Memory B cell (primary cell): Measurements from ENCODE around the gene DCTN5.
"Not testable (repeated sequence)": the region's sequence is repeated elsewhere in the genome, so short reads cannot be mapped to it uniquely, and the experiment has no call there.

Source experiments
- ATAC-seq: fragments of 150-1000 bp; cut with Tn5 transposase; 2 replicates; pipeline ENCODE4 v1.10.0; 2021; ENCODE audit warnings: low read depth, mild to moderate bottlenecking, moderate library complexity
- DNase-seq, 2 donors: peaks; one replicate each; pipeline ENCODE4 v3.0.0; 2022; ENCODE audit warnings: low spot score in 2 of 2
- H3K27ac Mint-ChIP-seq: one replicate; pipeline ENCODE4 v1.8.0; 2022; ENCODE audit warnings: mild to moderate bottlenecking, moderate library complexity, mixed read lengths
- H3K27me3 Mint-ChIP-seq: one replicate; pipeline ENCODE4 v1.8.0; 2022; ENCODE audit warnings: mixed read lengths
- H3K36me3 Mint-ChIP-seq: one replicate; pipeline ENCODE4 v1.8.0; 2022; ENCODE audit warnings: mild to moderate bottlenecking, mixed read lengths
- H3K4me1 Mint-ChIP-seq: one replicate; pipeline ENCODE4 v1.8.0; 2022; ENCODE audit warnings: mixed read lengths
- H3K4me3 Mint-ChIP-seq: one replicate; pipeline ENCODE4 v1.8.0; 2022; ENCODE audit warnings: mild to moderate bottlenecking, moderate library complexity, mixed read lengths
- H3K9me3 Mint-ChIP-seq: one replicate; pipeline ENCODE4 v1.8.0; 2022; ENCODE audit warnings: mixed read lengths

Gene DCTN5

GRCh38 chr16:23710504-23710903 lies 69.2 kb downstream of the DCTN5 start:
- Mint-ChIP-seq H3K4me1 (no peaks in the 10 kb centered on the region), H3K27ac (no peak overlapping the region), H3K4me3 (no peak overlapping the region), H3K36me3 (peaks cover 3% of the 10 kb centered on the region), H3K27me3 (peaks cover 23% of the 10 kb centered on the region), H3K9me3 (peaks cover 8% of the 10 kb centered on the region)
- DNase-seq (no peak), ATAC-seq (no peak)

GRCh38 chr16:23711785-23712184 lies 70.5 kb downstream of the DCTN5 start:
- DNase-seq (no peak), ATAC-seq (no peak)
- H3K4me3 Mint-ChIP-seq: no peak overlapping the region
- H3K27me3 Mint-ChIP-seq: peaks cover 22% of the 10 kb centered on the region
- peaks cover 3% of the 10 kb centered on the region for H3K36me3 Mint-ChIP-seq
- no peak overlapping the region for H3K27ac Mint-ChIP-seq
- H3K4me1 Mint-ChIP-seq: no peaks in the 10 kb centered on the region
- peaks cover 8% of the 10 kb centered on the region for H3K9me3 Mint-ChIP-seq

GRCh38 chr16:23712976-23713375 lies 71.7 kb downstream of the DCTN5 start, which contains the start of gene ERN2:
Gene ERN2, minus strand, starts transcription at chr16:23713222. Its CDS starts 35 bp downstream, at chr16:23713187.
- H3K27ac Mint-ChIP-seq: no peak within 1 kb of the TSS
- H3K36me3 Mint-ChIP-seq: peaks cover 3% of the 10 kb centered on the region
- ATAC-seq (no peak), DNase-seq (no peak)
- peaks cover 26% of the 10 kb centered on the region for H3K27me3 Mint-ChIP-seq
- peaks cover 8% of the 10 kb centered on the region for H3K9me3 Mint-ChIP-seq
- H3K4me1 Mint-ChIP-seq: no peaks in the 10 kb centered on the region
- no peak within 1 kb of the TSS for H3K4me3 Mint-ChIP-seq

- ATAC-seq (no peak), DNase-seq (no peak)
- Mint-ChIP-seq H3K9me3 (no peaks in the 10 kb centered on the region), H3K36me3 (no peaks in the 10 kb centered on the region), H3K27me3 (peaks cover 25% of the 10 kb centered on the region), H3K27ac (no peak overlapping the region), H3K4me1 (no peaks in the 10 kb centered on the region), H3K4me3 (no peak overlapping the region)
Observed at GRCh38 chr16:23716484-23716883, 75.2 kb downstream of the DCTN5 start.

GRCh38 chr16:23722613-23723240 lies 81.5 kb downstream of the DCTN5 start:
- not testable (repeated sequence) for H3K27ac Mint-ChIP-seq, H3K4me3 Mint-ChIP-seq, ATAC-seq

GRCh38 chr16:23724096-23724784 lies 83.0 kb downstream of the DCTN5 start:
- Mint-ChIP-seq H3K36me3 (peaks cover 3% of the 10 kb centered on the region), H3K9me3 (peaks cover 6% of the 10 kb centered on the region), H3K4me3 (no peak overlapping the region), H3K27me3 (peaks cover 3% of the 10 kb centered on the region), H3K27ac (no peak overlapping the region), H3K4me1 (peaks cover 4% of the 10 kb centered on the region)
- DNase-seq (no peak), ATAC-seq (no peak)

More at GRCh38 chr16:23722613-23723240, 81.5 kb downstream of the DCTN5 start:
- H3K9me3 Mint-ChIP-seq, H3K4me1 Mint-ChIP-seq, H3K36me3 Mint-ChIP-seq, DNase-seq, H3K27me3 Mint-ChIP-seq: not testable (repeated sequence)

GRCh38 chr16:23724785-23725131 lies 83.5 kb downstream of the DCTN5 start:
- Mint-ChIP-seq H3K27ac (no peak overlapping the region), H3K9me3 (peaks cover 6% of the 10 kb centered on the region), H3K27me3 (peaks cover 4% of the 10 kb centered on the region), H3K36me3 (peaks cover 3% of the 10 kb centered on the region), H3K4me1 (peaks cover 4% of the 10 kb centered on the region), H3K4me3 (no peak overlapping the region)
- no peak for ATAC-seq
- DNase-seq: no peak

- DNase-seq (no peak), ATAC-seq (no peak)
- no peak overlapping the region for H3K4me3 Mint-ChIP-seq
- peaks cover 4% of the 10 kb centered on the region for H3K4me1 Mint-ChIP-seq
- peaks cover 4% of the 10 kb centered on the region for H3K27me3 Mint-ChIP-seq
- no peak overlapping the region for H3K27ac Mint-ChIP-seq
- peaks cover 6% of the 10 kb centered on the region for H3K9me3 Mint-ChIP-seq
- peaks cover 3% of the 10 kb centered on the region for H3K36me3 Mint-ChIP-seq
Observed at GRCh38 chr16:23726710-23727109, 85.4 kb downstream of the DCTN5 start.
